AG20443 (cell line): ENCODE results near the gene VCP.

Experiments
- DNase-seq: peaks from one replicate; pipeline ENCODE4 v3.0.0; 2012; ENCODE audit warnings: low spot score, mixed read lengths

VCP gene

DNA sequence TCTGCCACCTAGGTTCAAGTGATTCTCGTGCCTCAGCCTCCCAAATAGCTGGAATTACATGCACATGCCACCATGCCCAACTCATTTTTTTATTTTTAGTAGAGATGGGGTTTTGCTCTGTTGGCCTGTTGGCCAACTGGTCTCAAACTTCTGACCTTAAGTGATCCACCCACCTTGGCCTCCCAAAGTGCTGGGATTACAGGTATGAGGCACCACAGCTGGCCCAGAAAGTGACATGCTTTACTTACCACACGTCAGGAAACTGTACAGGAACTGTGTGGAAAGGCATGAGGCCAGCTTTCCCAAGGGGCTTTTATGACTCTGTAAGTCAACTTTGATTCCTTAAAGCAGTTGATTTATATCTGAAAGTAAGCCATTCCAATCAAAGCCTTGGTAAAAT is 57.9 kb downstream of the VCP start:
- DNase-seq, result no peak

DNA sequence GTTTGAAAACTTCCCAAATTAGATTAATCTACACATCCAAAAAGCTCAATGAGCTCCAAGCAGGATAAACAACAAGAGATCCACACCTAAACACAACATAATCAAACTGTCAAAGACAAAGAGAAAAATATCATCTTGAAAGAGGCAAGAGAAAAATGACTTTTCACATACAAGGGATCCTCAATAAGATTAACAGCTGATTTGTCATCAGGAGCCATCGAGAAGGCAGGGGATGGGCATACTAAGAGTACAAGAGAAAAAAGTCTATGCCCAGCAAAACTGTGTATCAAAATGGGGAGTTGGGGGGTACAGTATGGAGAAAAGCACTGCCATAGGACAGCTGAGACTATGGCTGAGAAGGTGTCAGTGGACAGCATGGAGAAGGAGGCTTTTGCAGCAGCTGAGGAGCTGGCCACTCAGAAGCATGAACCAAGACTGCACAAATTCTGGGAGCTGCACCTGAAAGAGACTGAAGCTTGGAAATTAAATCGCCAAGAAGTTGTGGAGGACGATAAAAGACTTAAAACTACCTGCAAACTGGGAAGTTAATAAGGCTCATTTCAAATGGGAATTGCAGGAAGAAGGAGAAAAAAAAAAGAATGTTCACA is 62.0 kb downstream of the VCP start:
- no peak for DNase-seq
